PFSK-1 (cell line): ENCODE data around the gene DPH1.

Experiments
- SIN3A ChIP-seq: IDR thresholded peaks from 2 replicates; pipeline ENCODE4 v1.6.1; 2012; ENCODE audit warnings: mild to moderate bottlenecking, low read length, moderate library complexity, borderline replicate concordance; ENCODE audit not compliant: insufficient read depth
- TF ChIP-seq, protein P1 (sequence below), 2 experiments: IDR thresholded peaks; 2 replicates each; pipeline versions ENCODE4 v1.6.1 to v1.8.0; 2011 to 2012; ENCODE audit warnings: low read depth in 2 of 2, low read length in 2 of 2, control low read depth in 1 of 2, inconsistent platforms in 1 of 2, mild to moderate bottlenecking in 1 of 2, moderate library complexity in 1 of 2; ENCODE audit not compliant: insufficient read depth in 1 of 2

GRCh38 chr17:2076087-2076984 is 46.4 kb downstream of the DPH1 start:
- TF ChIP-seq, protein P1, sequence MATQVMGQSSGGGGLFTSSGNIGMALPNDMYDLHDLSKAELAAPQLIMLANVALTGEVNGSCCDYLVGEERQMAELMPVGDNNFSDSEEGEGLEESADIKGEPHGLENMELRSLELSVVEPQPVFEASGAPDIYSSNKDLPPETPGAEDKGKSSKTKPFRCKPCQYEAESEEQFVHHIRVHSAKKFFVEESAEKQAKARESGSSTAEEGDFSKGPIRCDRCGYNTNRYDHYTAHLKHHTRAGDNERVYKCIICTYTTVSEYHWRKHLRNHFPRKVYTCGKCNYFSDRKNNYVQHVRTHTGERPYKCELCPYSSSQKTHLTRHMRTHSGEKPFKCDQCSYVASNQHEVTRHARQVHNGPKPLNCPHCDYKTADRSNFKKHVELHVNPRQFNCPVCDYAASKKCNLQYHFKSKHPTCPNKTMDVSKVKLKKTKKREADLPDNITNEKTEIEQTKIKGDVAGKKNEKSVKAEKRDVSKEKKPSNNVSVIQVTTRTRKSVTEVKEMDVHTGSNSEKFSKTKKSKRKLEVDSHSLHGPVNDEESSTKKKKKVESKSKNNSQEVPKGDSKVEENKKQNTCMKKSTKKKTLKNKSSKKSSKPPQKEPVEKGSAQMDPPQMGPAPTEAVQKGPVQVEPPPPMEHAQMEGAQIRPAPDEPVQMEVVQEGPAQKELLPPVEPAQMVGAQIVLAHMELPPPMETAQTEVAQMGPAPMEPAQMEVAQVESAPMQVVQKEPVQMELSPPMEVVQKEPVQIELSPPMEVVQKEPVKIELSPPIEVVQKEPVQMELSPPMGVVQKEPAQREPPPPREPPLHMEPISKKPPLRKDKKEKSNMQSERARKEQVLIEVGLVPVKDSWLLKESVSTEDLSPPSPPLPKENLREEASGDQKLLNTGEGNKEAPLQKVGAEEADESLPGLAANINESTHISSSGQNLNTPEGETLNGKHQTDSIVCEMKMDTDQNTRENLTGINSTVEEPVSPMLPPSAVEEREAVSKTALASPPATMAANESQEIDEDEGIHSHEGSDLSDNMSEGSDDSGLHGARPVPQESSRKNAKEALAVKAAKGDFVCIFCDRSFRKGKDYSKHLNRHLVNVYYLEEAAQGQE (IDR thresholded peaks at IDR 0.05; ENCODE audit: insufficient read depth in 1 of 2, low read depth in 2 of 2, low read length in 2 of 2) = 0 out of 4 replicates have a peak, but pooled peaks of 1 of the 2 experiments have one; percentile 21
- TF ChIP-seq SIN3A = no peak
